CD4-positive, alpha-beta T cell treated with Interleukin-4 for 1 hour (primary cell): ENCODE results near the gene QPRT.
A peak's percentile ranks its signal among the peaks of the same experiment; 100 is the strongest.
"Not testable (repeated sequence)": the region's sequence is repeated elsewhere in the genome, so short reads cannot be mapped to it uniquely, and the experiment has no call there.

Experiments used
- DNase-seq, 2 donors: peaks; one replicate each; pipeline ENCODE4 v3.0.0-alpha.2; 2020 to 2022

QPRT gene

GRCh38 chr16:29720703-29721102 lies 41.7 kb downstream of the QPRT start:
- no peak for DNase-seq

GRCh38 chr16:29721167-29721879 lies 42.3 kb downstream of the QPRT start:
- peak; percentile 63 to 71 for DNase-seq

GRCh38 chr16:29726845-29727377 lies 47.9 kb downstream of the QPRT start:
- no peak for DNase-seq

- no peak for DNase-seq
Measured at GRCh38 chr16:29727452-29727851, 48.5 kb downstream of the QPRT start.

- no peak for DNase-seq
Measured at GRCh38 chr16:29729116-29729521, 50.1 kb downstream of the QPRT start.

GRCh38 chr16:29730649-29731048 lies 51.7 kb downstream of the QPRT start:
- DNase-seq: no peak

GRCh38 chr16:29731768-29732601 lies 53.0 kb downstream of the QPRT start:
- DNase-seq: peak; percentile 54 to 65

GRCh38 chr16:29734786-29735185 lies 55.8 kb downstream of the QPRT start:
- no peak for DNase-seq

- DNase-seq: no peak
Measured at GRCh38 chr16:29736112-29736511, 57.1 kb downstream of the QPRT start.

GRCh38 chr16:29736764-29737163 lies 57.8 kb downstream of the QPRT start:
- no peak for DNase-seq

- no peak for DNase-seq
Measured at GRCh38 chr16:29737713-29738112, 58.7 kb downstream of the QPRT start.

- peak; percentile 78 to 88 for DNase-seq
Measured at GRCh38 chr16:29738514-29738913, 59.5 kb downstream of the QPRT start.

GRCh38 chr16:29739927-29740629 lies 61.1 kb downstream of the QPRT start:
- DNase-seq: not testable (repeated sequence)

- not testable (repeated sequence) for DNase-seq
Measured at GRCh38 chr16:29740630-29741015, 61.6 kb downstream of the QPRT start.

GRCh38 chr16:29742683-29743275 lies 63.8 kb downstream of the QPRT start:
- DNase-seq: no peak

- DNase-seq: no peak
Measured at GRCh38 chr16:29743475-29743826, 64.5 kb downstream of the QPRT start.

GRCh38 chr16:29743827-29744531 lies 65.0 kb downstream of the QPRT start:
- peak; percentile 64 to 75 for DNase-seq

GRCh38 chr16:29744541-29745101 lies 65.6 kb downstream of the QPRT start:
- DNase-seq: peak in 1 of 2 donors; percentile 40

- DNase-seq: peak; percentile 73 to 77
Measured at GRCh38 chr16:29745121-29745852, 66.3 kb downstream of the QPRT start.

- DNase-seq: peak; percentile 98
Measured at GRCh38 chr16:29745853-29746345, 66.9 kb downstream of the QPRT start, which contains the start of gene C16orf54. TSS of gene C16orf54 (minus strand) at chr16:29745990. CDS start at chr16:29744951, 1,039 bp downstream.

GRCh38 chr16:29746518-29746917 lies 67.5 kb downstream of the QPRT start:
- DNase-seq: peak in 1 of 2 donors; percentile 47
